CD14-positive monocyte (primary cell): Measurements from ENCODE around the gene COMMD1. TPM values are rescaled to one million over a fixed set of nuclear protein-coding genes. Genes with fewer than 3 reads are reported as not detected.

Experiments used
- DNase-seq, 3 donors: peaks; one replicate each; pipeline ENCODE4 v3.0.0-alpha.2; 2011 to 2022
- H2AFZ ChIP-seq: 2 replicates; pipeline ENCODE4 v1.6.0; 2012; ENCODE audit warnings: mild to moderate bottlenecking, low read depth, low read length, inconsistent platforms; ENCODE audit not compliant: insufficient read depth, poor library complexity, severe bottlenecking
- H3K27ac ChIP-seq, 2 donors: 1 replicate in 1 of 2; 2 replicates in 1 of 2; pipeline ENCODE4 v1.5.1; 2012 to 2013; ENCODE audit warnings: low read length in 2 of 2, control low read depth in 1 of 2, inconsistent platforms in 1 of 2, low read depth in 1 of 2, mild to moderate bottlenecking in 1 of 2
- H3K27me3 ChIP-seq, 2 donors: one replicate each; pipeline versions ENCODE4 v1.6.0 to v1.6.1; 2011 to 2013; ENCODE audit warnings: low read length in 2 of 2; ENCODE audit not compliant: control insufficient read depth in 2 of 2, insufficient read depth in 2 of 2
- H3K36me3 ChIP-seq, 2 donors: replicated peaks in 1 of 2; 1 replicate in 1 of 2; 2 replicates in 1 of 2; pipeline versions ENCODE4 v1.5.1 to v1.6.1; 2012 to 2013; ENCODE audit warnings: low read length in 2 of 2, control low read depth in 1 of 2, inconsistent platforms in 1 of 2, mild to moderate bottlenecking in 1 of 2; ENCODE audit not compliant: insufficient read depth in 2 of 2, control insufficient read depth in 1 of 2
- H3K4me1 ChIP-seq, 2 donors: 1 replicate in 1 of 2; 2 replicates in 1 of 2; pipeline versions ENCODE4 v1.5.1 to v1.6.1; 2012 to 2013; ENCODE audit warnings: low read length in 2 of 2, control low read depth in 1 of 2, inconsistent platforms in 1 of 2, mild to moderate bottlenecking in 1 of 2, moderate library complexity in 1 of 2; ENCODE audit not compliant: insufficient read depth in 2 of 2, control insufficient read depth in 1 of 2
- H3K4me2 ChIP-seq: replicated peaks from 2 replicates; pipeline ENCODE3; 2012; ENCODE audit warnings: low read length, moderate library complexity, mild to moderate bottlenecking; ENCODE audit not compliant: poor library complexity, severe bottlenecking; ENCODE audit errors: extremely low read depth
- H3K4me3 ChIP-seq, 3 experiments: fragments of 200-600 bp in 1 of 3; sonication (generic) in 1 of 3; replicated peaks in 1 of 3; 1 replicate in 2 of 3; 2 replicates in 1 of 3; pipeline ENCODE4 v1.5.1; 2011 to 2013; ENCODE audit warnings: low read length in 3 of 3, mild to moderate bottlenecking in 3 of 3, control low read depth in 2 of 3, low read depth in 2 of 3, inconsistent platforms in 1 of 3, moderate library complexity in 1 of 3
- H3K79me2 ChIP-seq: 2 replicates; pipeline ENCODE4 v1.6.0; 2012; ENCODE audit warnings: mild to moderate bottlenecking, control low read depth, inconsistent platforms, low read length, moderate library complexity; ENCODE audit not compliant: insufficient read depth
- H3K9ac ChIP-seq: 2 replicates; pipeline ENCODE4 v1.6.0; 2017; ENCODE audit warnings: low read length, mild to moderate bottlenecking; ENCODE audit not compliant: insufficient read depth, poor library complexity, severe bottlenecking
- H3K9me3 ChIP-seq, 2 donors: replicated peaks in 1 of 2; 1 replicate in 1 of 2; 2 replicates in 1 of 2; pipeline versions ENCODE4 v1.5.1 to v1.6.1; 2012 to 2013; ENCODE audit warnings: low read length in 2 of 2, control low read depth in 1 of 2; ENCODE audit not compliant: control insufficient read depth in 1 of 2, insufficient read depth in 1 of 2
- H4K20me1 ChIP-seq: 2 replicates; pipeline ENCODE4 v1.6.0; 2012; ENCODE audit warnings: mild to moderate bottlenecking, low read length, control low read depth, moderate library complexity; ENCODE audit not compliant: insufficient read depth
- H3K27ac Mint-ChIP-seq, 7 donors: one replicate each; pipeline ENCODE4 v1.8.0; 2020; ENCODE audit warnings: mild to moderate bottlenecking in 7 of 7, mixed read lengths in 7 of 7, moderate library complexity in 6 of 7, inconsistent platforms in 2 of 7
- H3K27me3 Mint-ChIP-seq, 3 donors: one replicate each; pipeline ENCODE4 v1.8.0; 2021 to 2022; ENCODE audit warnings: low read depth in 3 of 3, mild to moderate bottlenecking in 3 of 3, mixed read lengths in 3 of 3, moderate library complexity in 3 of 3, inconsistent platforms in 1 of 3
- H3K36me3 Mint-ChIP-seq, 2 donors: one replicate each; pipeline ENCODE4 v1.8.0; 2020; ENCODE audit warnings: mixed read lengths in 2 of 2, inconsistent platforms in 1 of 2, mild to moderate bottlenecking in 1 of 2
- H3K4me1 Mint-ChIP-seq: one replicate; pipeline ENCODE4 v1.8.0; 2020; ENCODE audit warnings: mild to moderate bottlenecking, mixed read lengths
- H3K4me3 Mint-ChIP-seq, 2 donors: one replicate each; pipeline ENCODE4 v1.8.0; 2020; ENCODE audit warnings: mild to moderate bottlenecking in 2 of 2, mixed read lengths in 2 of 2, moderate library complexity in 1 of 2
- H3K9me3 Mint-ChIP-seq, 7 donors: one replicate each; pipeline ENCODE4 v1.8.0; 2020 to 2022; ENCODE audit warnings: mixed read lengths in 7 of 7, mild to moderate bottlenecking in 6 of 7, moderate library complexity in 6 of 7, inconsistent platforms in 2 of 7
- CTCF ChIP-seq: fragments of 200-600 bp; IDR thresholded peaks from one replicate; pipeline ENCODE4 v1.8.0; 2022; ENCODE audit warnings: antibody characterized with exemption, mild to moderate bottlenecking
- WGBS: methylation state at CpG from one replicate; pipeline ENCODE4 v1.1.5; 2013; ENCODE audit warnings: missing lambda C conversion rate; ENCODE audit not compliant: insufficient coverage; 5-methylcytosine and 5-hydroxymethylcytosine counted together
- intact Hi-C, 2 donors: fragments of 100-400 bp; cut with micrococcal nuclease; formaldehyde crosslinking; loops; one replicate each; pipeline versions ENCODE4 v1.15.0 to v1.15.1; 2023
- polyA plus RNA-seq, 3 donors: library from polyadenylated mRNA; depleted of rRNA in 1 of 3; unstranded in 2 of 3; stranded (reverse) in 1 of 3; fragments of 300-500 nt in 2 of 3; fragments of >200 nt in 1 of 3; fragmentation: Illumina TruSeq in 2 of 3; gene quantifications; 1 replicate in 2 of 3; 2 replicates in 1 of 3; pipeline ENCODE4 v1.2.3, GENCODE V29; 2012 to 2021

The COMMD1 gene
- polyA plus RNA-seq, 3 donors: 25.2 to 82.1 (median 70.7) TPM

GRCh38 chr2:62102402-62102920 lies 197.0 kb downstream of the COMMD1 start:
- Mint-ChIP-seq H3K4me1 (peaks cover 24% of the 10 kb centered on the region), H3K9me3 (no peaks in the 10 kb centered on the region), H3K27me3 (peaks cover 0 to 4% (median 0%) of the 10 kb centered on the region in 3 donors), H3K36me3 (peaks cover 2 to 5% of the 10 kb centered on the region in 2 donors), H3K4me3 (no peak overlapping the region), H3K27ac (peak overlapping the region in 1 of 7 donors; percentile 62)
- no peak overlapping the region for H3K4me3 ChIP-seq
- no peaks in the 10 kb centered on the region for H3K79me2 ChIP-seq
- no peaks in the 10 kb centered on the region for H3K27me3 ChIP-seq
- no peaks in the 10 kb centered on the region for H4K20me1 ChIP-seq
- no peak overlapping the region for H3K27ac ChIP-seq
- no peaks in the 10 kb centered on the region for H3K9me3 ChIP-seq
- H3K4me2 ChIP-seq: no peak overlapping the region
- no peak for TF ChIP-seq CTCF
- WGBS: no CpG with 5 or more reads among the region's 1 CpG
- no peak overlapping the region for H3K9ac ChIP-seq
- intact Hi-C loops: no loop called here
- no peak for DNase-seq
- H3K36me3 ChIP-seq: no peaks in the 10 kb centered on the region
- peaks cover 16% of the 10 kb centered on the region in 2 donors for H3K4me1 ChIP-seq
- no peak overlapping the region for H2AFZ ChIP-seq

GRCh38 chr2:62109554-62109953 lies 204.1 kb downstream of the COMMD1 start:
- no peak overlapping the region for H2AFZ ChIP-seq
- no peak overlapping the region for H3K4me2 ChIP-seq
- Mint-ChIP-seq H3K36me3 (peaks cover 1 to 3% of the 10 kb centered on the region in 2 donors), H3K27ac (no peak overlapping the region), H3K4me3 (no peak overlapping the region), H3K9me3 (no peaks in the 10 kb centered on the region), H3K27me3 (peaks cover 0 to 4% (median 0%) of the 10 kb centered on the region in 3 donors), H3K4me1 (peaks cover 8% of the 10 kb centered on the region)
- no peaks in the 10 kb centered on the region for H3K9me3 ChIP-seq
- TF ChIP-seq CTCF: no peak
- no peaks in the 10 kb centered on the region for H3K79me2 ChIP-seq
- intact Hi-C loops: no loop called here
- no peaks in the 10 kb centered on the region for H4K20me1 ChIP-seq
- WGBS: no CpG with 5 or more reads among the region's 2 CpGs
- H3K27ac ChIP-seq: no peak overlapping the region
- no peaks in the 10 kb centered on the region for H3K27me3 ChIP-seq
- H3K36me3 ChIP-seq: no peaks in the 10 kb centered on the region
- no peak overlapping the region for H3K4me3 ChIP-seq
- H3K9ac ChIP-seq: no peak overlapping the region
- DNase-seq: no peak
- H3K4me1 ChIP-seq: no peaks in the 10 kb centered on the region
